Right lobe of liver (tissue), 6 donors: ENCODE data around the gene DIS3. TPM values are rescaled to one million over a fixed set of nuclear protein-coding genes. Genes with fewer than 3 reads are reported as not detected.

Experiments used
- ATAC-seq, 4 donors: fragments of 200-7000 bp; cut with Tn5 transposase; one replicate each; pipeline ENCODE4 v1.9.1; 2020; ENCODE audit warnings: mild to moderate bottlenecking in 4 of 4, moderate library complexity in 4 of 4
- DNase-seq, 3 donors: peaks; one replicate each; pipeline ENCODE4 v3.0.0-alpha.2; 2020
- H3K27ac ChIP-seq, 3 donors: fragments of 200-600 bp; one replicate each; pipeline ENCODE4 v1.8.0; 2022
- H3K27me3 ChIP-seq, 2 donors: fragments of 200-600 bp; one replicate each; pipeline ENCODE4 v1.8.0; 2022
- H3K36me3 ChIP-seq, 4 donors: fragments of 200-600 bp; sonication (generic) in 1 of 4; one replicate each; pipeline versions ENCODE4 v1.5.1 to v1.8.0; 2017 to 2022; ENCODE audit warnings: control low read depth in 1 of 4
- H3K4me1 ChIP-seq, 4 donors: fragments of 200-600 bp; sonication (generic) in 1 of 4; one replicate each; pipeline versions ENCODE4 v1.5.1 to v1.8.0; 2017 to 2022; ENCODE audit warnings: control low read depth in 1 of 4
- H3K4me3 ChIP-seq, 3 donors: fragments of 200-600 bp; one replicate each; pipeline ENCODE4 v1.8.0; 2022
- H3K9me3 ChIP-seq, 4 donors: fragments of 200-600 bp; sonication (generic) in 1 of 4; one replicate each; pipeline versions ENCODE4 v1.5.1 to v1.8.0; 2017 to 2022; ENCODE audit warnings: control low read depth in 1 of 4
- POLR2A ChIP-seq: fragments of 450-650 bp; IDR thresholded peaks from one replicate; pipeline ENCODE4 v1.6.1; 2017; ENCODE audit warnings: antibody characterized with exemption, mild to moderate bottlenecking
- WGBS: methylation state at CpG from one replicate; pipeline ENCODE4 v1.1.6; 2018; ENCODE audit warnings: low coverage, low lambda C conversion rate; ENCODE audit not compliant: insufficient coverage; ENCODE audit errors: missing lambda C conversion rate; 5-methylcytosine and 5-hydroxymethylcytosine counted together
- intact Hi-C, 2 donors: fragments of 100-400 bp; cut with DNase I; formaldehyde crosslinking; loops; one replicate each; pipeline versions ENCODE4 v1.11.2 to v1.14.1; 2022
- small RNA-seq, 2 experiments: library from RNA; depleted of rRNA; stranded (forward); fragments of <200 nt; gene quantifications; one replicate each; pipeline ENCODE3, GENCODE V24; 2016
- total RNA-seq, 6 experiments: library from RNA; depleted of rRNA in 2 of 6; stranded (reverse); fragments of >200 nt in 2 of 6; fragmentation: NEBNext Ultra II Directional in 3 of 6; extraction: Animal tissue kit (Norgen Biotek cat#: 25700) in 3 of 6; gene quantifications; one replicate each; pipeline versions ENCODE4 v1.1.0 to v1.2.4, GENCODE V29; 2016 to 2023
- TF ChIP-seq, protein P1 (sequence below), 4 donors: fragments of 200-600 bp in 3 of 4; fragments of 450-650 bp in 1 of 4; IDR thresholded peaks; one replicate each; pipeline versions ENCODE4 v1.5.1 to v1.8.0; 2016 to 2022; ENCODE audit warnings: antibody characterized with exemption in 4 of 4, mild to moderate bottlenecking in 2 of 4
- donor health status: DM: no; HTN: yes; CAD: no.
- donor health status: DM: no; HTN: no; CAD: no.
- donor health status: DM: no; HTN: no; CAD: no.
- donor health status: DM: no; HTN: yes; CAD: no.
- donor health status: DM: no; HTN: yes; CAD: no.

The DIS3 gene
- total RNA-seq, 6 experiments from 2014 or later: 11.3 to 14.6 (median 14.1) TPM

DNA sequence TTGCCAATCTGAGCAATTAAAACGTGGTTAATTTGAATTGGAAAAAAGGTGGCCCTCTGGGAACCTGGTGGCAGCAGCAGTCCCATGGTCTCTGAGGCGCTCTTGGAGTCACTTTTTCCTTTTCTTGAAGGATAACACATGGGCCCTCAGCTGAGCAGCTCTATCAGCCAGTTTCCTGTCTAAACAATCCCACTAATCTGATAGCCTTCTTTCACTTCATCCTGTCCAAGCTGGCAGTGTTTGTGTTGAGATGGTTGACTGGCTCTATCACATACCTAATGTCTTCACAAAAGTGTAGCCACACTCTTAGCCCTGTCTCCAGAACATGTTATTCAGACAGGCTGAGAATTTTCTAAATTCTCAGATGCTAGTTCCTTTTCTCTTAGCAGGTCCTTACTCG lies 64.9 kb downstream of the DIS3 start:
- Histone ChIP-seq H3K27me3 (no peaks in the 10 kb centered on the region), H3K27ac (no peak overlapping the region), H3K4me3 (no peak overlapping the region), H3K4me1 (no peaks in the 10 kb centered on the region), H3K36me3 (no peaks in the 10 kb centered on the region), H3K9me3 (no peaks in the 10 kb centered on the region)
- intact Hi-C loops: no loop called here
- ATAC-seq (no peak), DNase-seq (no peak)
- TF ChIP-seq, protein P1, sequence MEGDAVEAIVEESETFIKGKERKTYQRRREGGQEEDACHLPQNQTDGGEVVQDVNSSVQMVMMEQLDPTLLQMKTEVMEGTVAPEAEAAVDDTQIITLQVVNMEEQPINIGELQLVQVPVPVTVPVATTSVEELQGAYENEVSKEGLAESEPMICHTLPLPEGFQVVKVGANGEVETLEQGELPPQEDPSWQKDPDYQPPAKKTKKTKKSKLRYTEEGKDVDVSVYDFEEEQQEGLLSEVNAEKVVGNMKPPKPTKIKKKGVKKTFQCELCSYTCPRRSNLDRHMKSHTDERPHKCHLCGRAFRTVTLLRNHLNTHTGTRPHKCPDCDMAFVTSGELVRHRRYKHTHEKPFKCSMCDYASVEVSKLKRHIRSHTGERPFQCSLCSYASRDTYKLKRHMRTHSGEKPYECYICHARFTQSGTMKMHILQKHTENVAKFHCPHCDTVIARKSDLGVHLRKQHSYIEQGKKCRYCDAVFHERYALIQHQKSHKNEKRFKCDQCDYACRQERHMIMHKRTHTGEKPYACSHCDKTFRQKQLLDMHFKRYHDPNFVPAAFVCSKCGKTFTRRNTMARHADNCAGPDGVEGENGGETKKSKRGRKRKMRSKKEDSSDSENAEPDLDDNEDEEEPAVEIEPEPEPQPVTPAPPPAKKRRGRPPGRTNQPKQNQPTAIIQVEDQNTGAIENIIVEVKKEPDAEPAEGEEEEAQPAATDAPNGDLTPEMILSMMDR (IDR thresholded peaks at IDR 0.05): no peak
- no peak for TF ChIP-seq POLR2A
- WGBS: 55% methylated on average over 3 of the region's 3 CpGs

Small RNA genes lying within 50 kb of the gene (small RNA-seq; reads per million reads assigned to genes)
- gene RNU6-80P: 0 reads per million in 2 experiments

Other genes starting within 250 kb of the DIS3 start
- gene MZT1, start 54.3 kb downstream of the DIS3 start, total RNA-seq: 1 to 10 TPM; 1.0 to 2.0 (median 1.9) TPM
- gene BORA, start 54.0 kb downstream of the DIS3 start, total RNA-seq: 1 to 10 TPM in 4 of 6 experiments, under 1 TPM in 2; 0.79 to 4.4 (median 1.0) TPM
- 10 to 100 TPM in 2 of 6 experiments, 1 to 10 TPM in 4; 5.3 to 10.9 (median 7.8) TPM for gene PIBF1, start 233 bp upstream of the DIS3 start, total RNA-seq